Measurements from ENCODE around the gene CAPZA2. TPM values are rescaled to one million over a fixed set of nuclear protein-coding genes. Genes with fewer than 3 reads are reported as not detected.

The CAPZA2 gene
- total and polyA plus RNA-seq, 9 of the 15 experiments (the other 6 are each of a cell fraction or from before 2014, with no cell fraction given), result 67.0 to 524 (median 176) TPM

DNA sequence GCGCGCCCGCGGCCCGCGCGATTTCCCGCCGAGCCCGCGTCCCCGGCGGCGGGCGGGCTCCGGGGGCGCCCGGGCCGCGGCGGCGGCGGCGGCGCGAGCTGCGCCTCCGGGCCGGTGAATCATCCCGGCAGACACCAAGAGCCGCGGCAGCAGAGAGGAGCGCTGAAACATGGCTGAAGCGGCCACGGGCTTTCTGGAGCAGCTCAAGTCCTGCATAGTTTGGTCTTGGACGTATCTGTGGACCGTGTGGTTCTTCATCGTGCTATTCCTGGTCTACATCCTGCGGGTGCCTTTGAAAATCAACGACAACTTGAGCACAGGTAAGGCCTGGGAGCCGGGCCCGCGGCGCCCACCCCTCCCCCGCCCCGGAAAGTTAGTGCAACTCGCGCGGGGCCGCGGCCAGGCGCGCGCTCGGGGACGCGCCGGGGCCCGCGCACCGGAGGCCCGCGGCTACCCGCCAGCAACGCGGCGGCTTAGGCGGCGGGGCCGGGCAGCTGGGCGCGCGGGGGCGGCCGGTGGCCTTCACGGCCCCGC lies 91.1 kb downstream of the CAPZA2 start, which contains the start of gene ST7 (continued):
- TF ChIP-seq, protein P1, sequence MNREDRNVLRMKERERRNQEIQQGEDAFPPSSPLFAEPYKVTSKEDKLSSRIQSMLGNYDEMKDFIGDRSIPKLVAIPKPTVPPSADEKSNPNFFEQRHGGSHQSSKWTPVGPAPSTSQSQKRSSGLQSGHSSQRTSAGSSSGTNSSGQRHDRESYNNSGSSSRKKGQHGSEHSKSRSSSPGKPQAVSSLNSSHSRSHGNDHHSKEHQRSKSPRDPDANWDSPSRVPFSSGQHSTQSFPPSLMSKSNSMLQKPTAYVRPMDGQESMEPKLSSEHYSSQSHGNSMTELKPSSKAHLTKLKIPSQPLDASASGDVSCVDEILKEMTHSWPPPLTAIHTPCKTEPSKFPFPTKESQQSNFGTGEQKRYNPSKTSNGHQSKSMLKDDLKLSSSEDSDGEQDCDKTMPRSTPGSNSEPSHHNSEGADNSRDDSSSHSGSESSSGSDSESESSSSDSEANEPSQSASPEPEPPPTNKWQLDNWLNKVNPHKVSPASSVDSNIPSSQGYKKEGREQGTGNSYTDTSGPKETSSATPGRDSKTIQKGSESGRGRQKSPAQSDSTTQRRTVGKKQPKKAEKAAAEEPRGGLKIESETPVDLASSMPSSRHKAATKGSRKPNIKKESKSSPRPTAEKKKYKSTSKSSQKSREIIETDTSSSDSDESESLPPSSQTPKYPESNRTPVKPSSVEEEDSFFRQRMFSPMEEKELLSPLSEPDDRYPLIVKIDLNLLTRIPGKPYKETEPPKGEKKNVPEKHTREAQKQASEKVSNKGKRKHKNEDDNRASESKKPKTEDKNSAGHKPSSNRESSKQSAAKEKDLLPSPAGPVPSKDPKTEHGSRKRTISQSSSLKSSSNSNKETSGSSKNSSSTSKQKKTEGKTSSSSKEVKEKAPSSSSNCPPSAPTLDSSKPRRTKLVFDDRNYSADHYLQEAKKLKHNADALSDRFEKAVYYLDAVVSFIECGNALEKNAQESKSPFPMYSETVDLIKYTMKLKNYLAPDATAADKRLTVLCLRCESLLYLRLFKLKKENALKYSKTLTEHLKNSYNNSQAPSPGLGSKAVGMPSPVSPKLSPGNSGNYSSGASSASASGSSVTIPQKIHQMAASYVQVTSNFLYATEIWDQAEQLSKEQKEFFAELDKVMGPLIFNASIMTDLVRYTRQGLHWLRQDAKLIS (CRISPR knock-in tag; IDR thresholded peaks at IDR 0.05), result no peak
- TF ChIP-seq, protein P2, sequence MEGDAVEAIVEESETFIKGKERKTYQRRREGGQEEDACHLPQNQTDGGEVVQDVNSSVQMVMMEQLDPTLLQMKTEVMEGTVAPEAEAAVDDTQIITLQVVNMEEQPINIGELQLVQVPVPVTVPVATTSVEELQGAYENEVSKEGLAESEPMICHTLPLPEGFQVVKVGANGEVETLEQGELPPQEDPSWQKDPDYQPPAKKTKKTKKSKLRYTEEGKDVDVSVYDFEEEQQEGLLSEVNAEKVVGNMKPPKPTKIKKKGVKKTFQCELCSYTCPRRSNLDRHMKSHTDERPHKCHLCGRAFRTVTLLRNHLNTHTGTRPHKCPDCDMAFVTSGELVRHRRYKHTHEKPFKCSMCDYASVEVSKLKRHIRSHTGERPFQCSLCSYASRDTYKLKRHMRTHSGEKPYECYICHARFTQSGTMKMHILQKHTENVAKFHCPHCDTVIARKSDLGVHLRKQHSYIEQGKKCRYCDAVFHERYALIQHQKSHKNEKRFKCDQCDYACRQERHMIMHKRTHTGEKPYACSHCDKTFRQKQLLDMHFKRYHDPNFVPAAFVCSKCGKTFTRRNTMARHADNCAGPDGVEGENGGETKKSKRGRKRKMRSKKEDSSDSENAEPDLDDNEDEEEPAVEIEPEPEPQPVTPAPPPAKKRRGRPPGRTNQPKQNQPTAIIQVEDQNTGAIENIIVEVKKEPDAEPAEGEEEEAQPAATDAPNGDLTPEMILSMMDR (IDR thresholded peaks at IDR 0.05 in 2 of 3, conservative IDR thresholded peaks at IDR 0.05 in 1 of 3; ENCODE audit: insufficient read depth in 2 of 3, low read depth in 1 of 3, low read length in 3 of 3), result no peak
- no peak for TF ChIP-seq TCF15 (CRISPR knock-in tag; IDR thresholded peaks at IDR 0.05)
- TF ChIP-seq, protein P3, sequence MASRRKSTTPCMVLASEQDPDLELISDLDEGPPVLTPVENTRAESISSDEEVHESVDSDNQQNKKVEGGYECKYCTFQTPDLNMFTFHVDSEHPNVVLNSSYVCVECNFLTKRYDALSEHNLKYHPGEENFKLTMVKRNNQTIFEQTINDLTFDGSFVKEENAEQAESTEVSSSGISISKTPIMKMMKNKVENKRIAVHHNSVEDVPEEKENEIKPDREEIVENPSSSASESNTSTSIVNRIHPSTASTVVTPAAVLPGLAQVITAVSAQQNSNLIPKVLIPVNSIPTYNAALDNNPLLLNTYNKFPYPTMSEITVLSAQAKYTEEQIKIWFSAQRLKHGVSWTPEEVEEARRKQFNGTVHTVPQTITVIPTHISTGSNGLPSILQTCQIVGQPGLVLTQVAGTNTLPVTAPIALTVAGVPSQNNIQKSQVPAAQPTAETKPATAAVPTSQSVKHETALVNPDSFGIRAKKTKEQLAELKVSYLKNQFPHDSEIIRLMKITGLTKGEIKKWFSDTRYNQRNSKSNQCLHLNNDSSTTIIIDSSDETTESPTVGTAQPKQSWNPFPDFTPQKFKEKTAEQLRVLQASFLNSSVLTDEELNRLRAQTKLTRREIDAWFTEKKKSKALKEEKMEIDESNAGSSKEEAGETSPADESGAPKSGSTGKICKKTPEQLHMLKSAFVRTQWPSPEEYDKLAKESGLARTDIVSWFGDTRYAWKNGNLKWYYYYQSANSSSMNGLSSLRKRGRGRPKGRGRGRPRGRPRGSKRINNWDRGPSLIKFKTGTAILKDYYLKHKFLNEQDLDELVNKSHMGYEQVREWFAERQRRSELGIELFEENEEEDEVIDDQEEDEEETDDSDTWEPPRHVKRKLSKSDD (conservative IDR thresholded peaks at IDR 0.05; ENCODE audit: low read length), result no peak
- TF ChIP-seq ZNF3 (CRISPR knock-in tag; IDR thresholded peaks at IDR 0.05), result no peak
- TF ChIP-seq, protein P4, sequence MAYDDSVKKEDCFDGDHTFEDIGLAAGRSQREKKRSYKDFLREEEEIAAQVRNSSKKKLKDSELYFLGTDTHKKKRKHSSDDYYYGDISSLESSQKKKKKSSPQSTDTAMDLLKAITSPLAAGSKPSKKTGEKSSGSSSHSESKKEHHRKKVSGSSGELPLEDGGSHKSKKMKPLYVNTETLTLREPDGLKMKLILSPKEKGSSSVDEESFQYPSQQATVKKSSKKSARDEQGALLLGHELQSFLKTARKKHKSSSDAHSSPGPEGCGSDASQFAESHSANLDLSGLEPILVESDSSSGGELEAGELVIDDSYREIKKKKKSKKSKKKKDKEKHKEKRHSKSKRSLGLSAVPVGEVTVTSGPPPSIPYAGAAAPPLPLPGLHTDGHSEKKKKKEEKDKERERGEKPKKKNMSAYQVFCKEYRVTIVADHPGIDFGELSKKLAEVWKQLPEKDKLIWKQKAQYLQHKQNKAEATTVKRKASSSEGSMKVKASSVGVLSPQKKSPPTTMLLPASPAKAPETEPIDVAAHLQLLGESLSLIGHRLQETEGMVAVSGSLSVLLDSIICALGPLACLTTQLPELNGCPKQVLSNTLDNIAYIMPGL (CRISPR knock-in tag; IDR thresholded peaks at IDR 0.05), result no peak
- no peak for TF ChIP-seq DACH1 (IDR thresholded peaks at IDR 0.05; ENCODE audit: partially characterized antibody)
- no peak for TF ChIP-seq ZSCAN29 (IDR thresholded peaks at IDR 0.05)
- no peak for TF ChIP-seq ZZZ3 (IDR thresholded peaks at IDR 0.05)
- TF ChIP-seq KLF16 (IDR thresholded peaks at IDR 0.05), result no peak
- TF ChIP-seq HNRNPLL (IDR thresholded peaks at IDR 0.05; ENCODE audit: low read depth, low read length, poor library complexity, severe bottlenecking), result no peak
- TF ChIP-seq, protein P5, sequence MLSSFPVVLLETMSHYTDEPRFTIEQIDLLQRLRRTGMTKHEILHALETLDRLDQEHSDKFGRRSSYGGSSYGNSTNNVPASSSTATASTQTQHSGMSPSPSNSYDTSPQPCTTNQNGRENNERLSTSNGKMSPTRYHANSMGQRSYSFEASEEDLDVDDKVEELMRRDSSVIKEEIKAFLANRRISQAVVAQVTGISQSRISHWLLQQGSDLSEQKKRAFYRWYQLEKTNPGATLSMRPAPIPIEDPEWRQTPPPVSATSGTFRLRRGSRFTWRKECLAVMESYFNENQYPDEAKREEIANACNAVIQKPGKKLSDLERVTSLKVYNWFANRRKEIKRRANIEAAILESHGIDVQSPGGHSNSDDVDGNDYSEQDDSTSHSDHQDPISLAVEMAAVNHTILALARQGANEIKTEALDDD (IDR thresholded peaks at IDR 0.05), result no peak
- no peak; a peak in 1 of 4 replicates for TF ChIP-seq TBL1XR1 (IDR thresholded peaks at IDR 0.05; ENCODE audit: low read length in 2 of 2)
- peak; percentile 16 to 80 for TF ChIP-seq E2F6 (IDR thresholded peaks at IDR 0.05; ENCODE audit: borderline replicate concordance in 1 of 2, extremely low read depth in 1 of 2, insufficient read depth in 1 of 2, insufficient read length in 1 of 2, low read depth in 1 of 2, low read length in 1 of 2, poor library complexity in 1 of 2, severe bottlenecking in 1 of 2)

Data from K562 (cell line).